IPS-18c (cell line): ENCODE results near the gene GFPT1.
A peak's percentile ranks its signal among the peaks of the same experiment; 100 is the strongest.
"Not testable (repeated sequence)": the region's sequence is repeated elsewhere in the genome, so short reads cannot be mapped to it uniquely, and the experiment has no call there.

ENCODE experiments used
- H3K4me3 ChIP-seq: 2 replicates; pipeline ENCODE4 v1.7.0; 2013; ENCODE audit warnings: low read depth, mild to moderate bottlenecking, low read length, moderate library complexity; ENCODE audit not compliant: insufficient read depth
- H3K9me3 ChIP-seq: one replicate; pipeline ENCODE4 v1.6.1; 2013; ENCODE audit warnings: mild to moderate bottlenecking, low read length, moderate library complexity; ENCODE audit not compliant: control insufficient read depth, insufficient read depth

GFPT1 gene

GRCh38 chr2:69354976-69355375, 32.1 kb downstream of the GFPT1 start:
- H3K4me3 ChIP-seq, H3K9me3 ChIP-seq: not testable (repeated sequence)

DNA sequence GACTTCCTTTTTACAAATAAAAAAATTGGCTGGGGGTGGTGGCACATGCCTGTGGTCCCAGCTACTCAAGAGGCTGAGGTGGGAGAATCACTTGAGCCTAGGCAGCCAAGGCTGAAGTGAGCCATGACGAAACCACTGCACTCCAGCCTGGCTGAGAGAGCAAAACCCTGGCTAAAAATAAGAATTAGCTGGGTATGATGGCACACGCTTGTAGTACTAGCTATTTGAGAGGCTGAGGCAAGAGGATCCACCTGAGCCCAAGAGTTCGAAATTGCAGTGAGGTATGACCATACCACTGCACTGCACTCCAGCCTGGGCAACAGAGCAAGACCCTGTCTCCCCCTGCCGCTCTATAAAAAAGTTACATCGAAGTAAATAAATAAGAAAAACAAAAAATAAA, 33.7 kb downstream of the GFPT1 start:
- Histone ChIP-seq H3K9me3 (no peaks in the 10 kb centered on the region), H3K4me3 (no peak overlapping the region)

GRCh38 chr2:69348781-69349180, 38.2 kb downstream of the GFPT1 start:
- Histone ChIP-seq H3K4me3 (no peak overlapping the region), H3K9me3 (no peaks in the 10 kb centered on the region)

DNA sequence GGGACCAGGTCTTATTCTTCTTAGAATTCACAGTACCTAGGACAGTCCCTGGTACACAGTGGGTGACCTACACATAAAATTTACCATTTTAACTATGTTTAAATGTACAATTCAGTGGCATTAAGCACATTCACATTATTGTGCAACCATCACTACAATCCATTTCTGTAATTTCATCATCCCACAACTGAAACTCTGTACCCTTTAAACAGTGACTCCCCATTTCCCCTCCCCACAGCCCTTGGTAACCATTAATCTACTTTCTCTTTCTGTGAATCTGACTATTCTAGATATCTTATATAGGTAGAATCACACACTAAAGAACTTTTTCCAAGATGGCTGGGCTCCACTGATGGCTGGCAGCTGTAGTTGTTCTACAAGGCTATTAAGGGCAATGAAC, 41.6 kb downstream of the GFPT1 start:
- no peaks in the 10 kb centered on the region for H3K9me3 ChIP-seq
- H3K4me3 ChIP-seq, result no peak overlapping the region

GRCh38 chr2:69344305-69344704, 42.7 kb downstream of the GFPT1 start:
- no peak overlapping the region for H3K4me3 ChIP-seq
- no peaks in the 10 kb centered on the region for H3K9me3 ChIP-seq

DNA sequence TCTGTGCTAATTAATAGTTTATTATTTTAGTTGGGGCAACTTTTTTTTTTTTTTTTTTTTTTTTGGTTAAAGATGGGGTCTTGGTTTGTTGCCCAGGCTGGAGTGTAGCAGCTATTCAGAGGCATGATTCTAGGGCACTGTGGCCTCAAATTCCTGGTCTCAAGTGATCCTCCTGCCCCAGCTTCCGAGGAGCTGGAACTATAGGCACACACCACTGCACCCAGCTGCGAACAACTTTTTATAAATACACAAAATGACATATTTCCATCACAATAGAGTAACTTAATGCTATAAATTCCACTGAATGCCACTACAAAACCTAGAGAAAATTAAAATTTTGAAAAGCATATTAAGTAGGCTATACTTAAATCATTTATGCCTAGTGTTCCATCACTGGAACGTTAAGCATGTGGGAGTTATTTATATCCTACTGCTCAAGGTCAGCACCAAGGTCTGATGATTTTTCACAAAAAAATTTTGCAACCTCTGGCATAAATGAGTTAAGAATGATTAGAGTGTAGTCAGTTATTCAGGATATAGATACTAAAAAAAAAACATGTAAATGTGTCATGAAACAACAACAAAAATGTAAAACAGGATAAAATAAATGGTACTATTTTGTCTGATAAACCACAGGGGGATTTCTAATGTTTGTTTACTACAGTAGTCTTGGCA, 46.8 kb downstream of the GFPT1 start:
- Histone ChIP-seq H3K4me3 (no peak overlapping the region), H3K9me3 (no peaks in the 10 kb centered on the region)

- Histone ChIP-seq H3K4me3 (no peak overlapping the region), H3K9me3 (no peaks in the 10 kb centered on the region)
Measured at GRCh38 chr2:69335311-69335710, 51.7 kb downstream of the GFPT1 start.

DNA sequence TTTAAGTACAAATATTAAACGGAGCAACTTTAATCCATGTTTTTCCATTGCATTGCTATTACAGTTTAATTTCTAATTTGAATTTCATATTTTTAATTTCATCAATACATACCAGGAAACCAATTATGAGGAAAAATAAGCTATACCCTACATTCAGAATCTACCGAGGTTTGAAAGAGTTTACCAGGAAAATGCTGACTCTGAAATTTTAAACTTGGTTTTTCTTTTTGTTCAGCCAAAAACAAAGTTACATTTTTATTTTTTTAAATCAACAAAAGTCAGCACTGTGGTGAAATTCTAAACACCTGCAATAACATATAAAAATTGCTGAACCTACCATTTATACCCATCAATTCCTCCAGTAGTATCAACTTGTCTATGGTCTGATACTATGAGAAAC, 53.7 kb downstream of the GFPT1 start:
- no peaks in the 10 kb centered on the region for H3K9me3 ChIP-seq

GRCh38 chr2:69330781-69331180, 56.2 kb downstream of the GFPT1 start:
- Histone ChIP-seq H3K9me3 (no peaks in the 10 kb centered on the region), H3K4me3 (no peak overlapping the region)

More for the DNA sequence above, 53.7 kb downstream of the GFPT1 start:
- no peak overlapping the region for H3K4me3 ChIP-seq

GRCh38 chr2:69322631-69323030, 64.4 kb downstream of the GFPT1 start:
- H3K9me3 ChIP-seq, result no peaks in the 10 kb centered on the region
- no peak overlapping the region for H3K4me3 ChIP-seq

DNA sequence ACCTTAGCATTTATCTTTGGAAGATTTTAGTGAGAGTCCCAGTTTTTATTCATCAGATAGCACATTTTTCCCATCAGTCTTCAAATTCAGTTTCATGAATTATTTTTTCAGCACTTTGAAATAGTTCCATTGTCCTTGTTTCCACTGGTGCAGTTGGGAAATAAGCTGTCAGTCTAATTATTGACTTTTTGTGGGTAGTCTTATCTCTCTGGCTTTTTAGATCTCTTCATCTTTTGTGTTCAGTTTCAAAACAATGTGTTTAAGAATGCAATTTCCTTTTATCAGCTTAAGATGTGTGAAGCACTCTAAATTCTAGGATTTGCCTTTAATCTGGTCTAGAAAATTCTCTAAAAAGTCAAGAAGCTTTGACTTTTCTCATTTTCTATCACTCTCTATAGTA, 70.5 kb downstream of the GFPT1 start:
- H3K9me3 ChIP-seq, result no peaks in the 10 kb centered on the region
- no peak overlapping the region for H3K4me3 ChIP-seq

GRCh38 chr2:69315160-69315761, 71.8 kb downstream of the GFPT1 start:
- Histone ChIP-seq H3K4me3 (no peak overlapping the region), H3K9me3 (no peaks in the 10 kb centered on the region)

DNA sequence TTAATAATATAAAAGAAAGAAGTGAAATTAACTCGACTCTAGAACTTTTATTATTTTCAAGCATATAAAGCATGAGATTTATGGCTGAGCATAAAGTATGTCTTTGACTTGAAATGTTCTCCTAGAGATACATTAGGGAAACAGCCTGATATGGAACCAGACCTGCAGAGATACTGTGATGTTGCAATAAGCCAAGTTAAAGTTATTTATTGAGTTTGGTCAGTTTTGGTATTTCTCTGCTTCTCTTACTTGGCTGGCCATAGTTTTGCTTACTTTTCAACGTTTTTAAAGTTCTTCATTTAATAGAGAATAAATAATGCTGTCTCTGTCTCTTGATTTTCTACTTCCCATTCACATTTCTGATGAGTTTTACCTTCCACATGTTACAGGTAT, 76.0 kb downstream of the GFPT1 start:
- Histone ChIP-seq H3K4me3 (no peak overlapping the region), H3K9me3 (no peaks in the 10 kb centered on the region)

DNA sequence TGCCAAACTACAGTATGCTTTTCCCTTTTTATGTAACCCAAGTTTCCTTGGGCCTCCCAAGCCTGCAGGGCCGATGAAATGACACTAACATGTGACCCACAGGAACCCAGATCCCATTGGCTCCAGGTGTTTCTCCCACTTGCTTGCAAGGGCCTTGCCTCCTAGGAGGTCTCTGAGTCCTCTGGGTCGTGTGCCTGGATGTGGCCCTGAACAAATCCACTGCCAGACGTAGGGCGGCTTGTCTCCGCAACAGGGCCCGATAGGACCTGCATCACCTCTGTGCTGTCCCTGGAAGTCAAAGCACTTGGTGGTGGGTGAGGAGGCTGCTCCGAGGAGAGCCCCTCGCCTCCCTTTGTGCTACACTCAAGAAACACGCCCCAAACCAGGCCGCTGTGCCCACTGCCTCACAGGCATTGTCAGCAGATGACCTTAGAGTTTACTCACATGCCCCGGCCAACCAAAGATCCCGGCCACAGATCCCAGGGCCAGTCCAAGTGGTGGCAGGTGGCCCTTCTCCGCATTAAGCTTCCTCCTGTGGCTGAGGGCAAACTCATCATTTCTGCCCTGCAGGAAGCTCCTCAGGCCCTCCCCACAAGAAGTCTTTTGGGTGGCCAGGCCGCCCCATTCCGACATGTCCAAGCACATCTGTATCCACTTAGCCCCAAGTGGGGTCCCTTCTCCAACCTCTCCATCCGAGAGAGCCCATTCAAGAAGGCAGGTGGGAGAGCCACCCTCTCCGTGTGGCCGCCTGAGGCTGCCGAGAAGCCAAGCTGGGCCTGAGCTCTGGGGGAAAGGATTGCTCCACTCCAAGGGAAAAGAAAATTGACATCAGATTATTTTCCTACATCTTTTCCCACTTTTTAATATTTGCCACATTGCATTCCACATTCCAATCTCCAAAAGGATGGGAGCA, 76.7 kb downstream of the GFPT1 start:
- no peak overlapping the region for H3K4me3 ChIP-seq
- no peaks in the 10 kb centered on the region for H3K9me3 ChIP-seq

DNA sequence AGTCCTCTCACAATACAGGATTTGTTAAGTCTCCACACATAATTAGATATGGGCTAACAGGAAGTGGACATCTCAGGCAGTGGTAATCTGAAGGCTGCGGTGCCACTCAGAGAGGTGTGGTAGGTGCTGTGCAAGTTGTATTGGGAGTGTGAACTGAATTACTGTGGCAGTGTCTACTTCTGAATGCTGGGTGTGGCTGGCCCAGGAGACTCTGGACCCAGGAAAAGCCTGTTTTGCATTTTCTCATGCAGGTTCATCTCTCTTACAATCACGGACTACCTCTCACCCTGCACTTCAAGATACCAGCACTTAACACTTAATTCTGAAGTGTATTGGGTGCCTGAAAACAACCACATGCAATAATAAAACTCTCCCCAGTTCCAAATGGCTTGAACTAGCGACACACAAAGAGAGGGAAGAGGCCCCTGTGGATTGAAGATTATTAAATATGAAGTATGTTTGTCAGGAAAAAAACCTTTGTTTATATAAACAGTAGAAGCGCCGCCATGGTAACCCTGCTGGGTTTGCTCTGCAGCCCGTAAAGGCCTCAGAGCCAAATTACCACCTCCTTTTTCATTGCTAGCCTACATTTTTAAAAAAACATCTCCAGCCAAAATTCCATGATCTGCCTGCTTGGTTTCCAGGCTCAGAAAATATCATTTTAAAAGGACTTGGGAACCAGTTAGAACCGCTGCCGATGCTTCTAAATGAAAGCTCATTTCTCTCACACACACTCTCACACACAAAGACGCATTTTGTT, 77.5 kb downstream of the GFPT1 start:
- Histone ChIP-seq H3K9me3 (no peaks in the 10 kb centered on the region), H3K4me3 (no peak overlapping the region)

DNA sequence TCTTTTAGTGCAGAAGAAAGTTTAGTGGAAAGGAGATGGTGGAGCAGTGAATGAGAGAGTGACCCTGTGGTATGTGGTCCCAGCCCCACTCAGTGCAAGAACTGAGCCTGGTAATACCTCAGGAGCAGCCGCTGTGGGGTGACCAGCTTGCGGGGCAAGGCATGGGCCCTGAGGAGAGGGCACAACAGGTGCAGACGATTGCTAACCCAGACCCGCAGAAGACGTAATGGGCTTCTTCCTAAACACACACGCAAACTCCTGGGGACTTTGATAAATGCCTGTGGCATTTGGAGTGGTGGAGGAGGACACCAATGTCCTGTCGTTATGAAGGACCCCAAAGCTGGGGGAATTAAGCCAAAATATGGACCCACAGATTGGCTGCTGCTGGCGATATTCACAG, 78.7 kb downstream of the GFPT1 start:
- Histone ChIP-seq H3K9me3 (no peaks in the 10 kb centered on the region), H3K4me3 (no peak overlapping the region)

- Histone ChIP-seq H3K4me3 (peak overlapping the region; percentile 77; the same call in 1 of the 2 replicates), H3K9me3 (no peaks in the 10 kb centered on the region)
Measured at GRCh38 chr2:69307579-69308064, 79.4 kb downstream of the GFPT1 start.
